ENCODE results near the gene ELMO1.

The ELMO1 gene

GRCh38 chr7:36900988-36901710, 547.5 kb downstream of the ELMO1 start:
- Mint-ChIP-seq H3K27ac (no peak overlapping the region), H3K27me3 (no peaks in the 10 kb centered on the region), H3K4me3 (no peak overlapping the region), H3K4me1 (peaks cover 25% of the 10 kb centered on the region), H3K36me3 (peaks cover 38% of the 10 kb centered on the region), H3K9me3 (peaks cover 7% of the 10 kb centered on the region)

GRCh38 chr7:36898186-36898585, 550.5 kb downstream of the ELMO1 start:
- H3K4me1 Mint-ChIP-seq = peaks cover 26% of the 10 kb centered on the region
- no peak overlapping the region for H3K4me3 Mint-ChIP-seq
- no peak overlapping the region for H3K27ac Mint-ChIP-seq
- no peaks in the 10 kb centered on the region for H3K27me3 Mint-ChIP-seq
- peaks cover 5% of the 10 kb centered on the region for H3K9me3 Mint-ChIP-seq
- H3K36me3 Mint-ChIP-seq = peaks cover 40% of the 10 kb centered on the region

- peaks cover 38% of the 10 kb centered on the region for H3K36me3 Mint-ChIP-seq
- no peak overlapping the region for H3K4me3 Mint-ChIP-seq
- H3K27me3 Mint-ChIP-seq = no peaks in the 10 kb centered on the region
- no peak overlapping the region for H3K27ac Mint-ChIP-seq
- peaks cover 21% of the 10 kb centered on the region for H3K4me1 Mint-ChIP-seq
- H3K9me3 Mint-ChIP-seq = no peaks in the 10 kb centered on the region
Observed at GRCh38 chr7:36896956-36897590, 551.6 kb downstream of the ELMO1 start.

- H3K4me3 Mint-ChIP-seq = no peak overlapping the region
- no peaks in the 10 kb centered on the region for H3K27me3 Mint-ChIP-seq
- H3K36me3 Mint-ChIP-seq = peaks cover 37% of the 10 kb centered on the region
- H3K27ac Mint-ChIP-seq = no peak overlapping the region
- peaks cover 21% of the 10 kb centered on the region for H3K4me1 Mint-ChIP-seq
- H3K9me3 Mint-ChIP-seq = no peaks in the 10 kb centered on the region
Observed at GRCh38 chr7:36896418-36896817, 552.2 kb downstream of the ELMO1 start.

DNA sequence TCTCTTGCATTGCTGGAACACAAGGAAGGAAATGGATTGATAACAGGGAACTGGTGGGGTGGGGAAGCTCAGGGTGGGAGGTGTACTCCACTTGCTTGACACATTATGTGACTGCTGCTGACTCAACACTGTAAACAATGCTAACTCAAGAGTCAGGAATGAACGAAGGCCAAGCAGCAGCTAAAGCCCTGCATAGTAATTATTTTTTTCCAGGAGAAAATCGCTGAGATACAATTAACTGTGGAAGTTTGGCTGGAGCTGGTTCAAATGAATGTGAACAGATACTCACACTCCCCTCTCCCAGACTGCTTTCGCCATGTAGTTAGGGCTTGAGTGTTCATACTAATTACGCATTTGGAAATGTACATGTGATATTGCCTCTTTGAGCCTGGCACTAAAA, 553.5 kb downstream of the ELMO1 start:
- peaks cover 40% of the 10 kb centered on the region for H3K36me3 Mint-ChIP-seq

GRCh38 chr7:36894190-36894589, 554.5 kb downstream of the ELMO1 start:
- Mint-ChIP-seq H3K4me3 (no peak overlapping the region), H3K27me3 (no peaks in the 10 kb centered on the region), H3K9me3 (no peaks in the 10 kb centered on the region), H3K36me3 (peaks cover 42% of the 10 kb centered on the region), H3K27ac (no peak overlapping the region), H3K4me1 (peaks cover 19% of the 10 kb centered on the region)

More for the DNA sequence above, 553.5 kb downstream of the ELMO1 start:
- Mint-ChIP-seq H3K9me3 (no peaks in the 10 kb centered on the region), H3K4me1 (peaks cover 21% of the 10 kb centered on the region), H3K27ac (no peak overlapping the region), H3K4me3 (no peak overlapping the region), H3K27me3 (no peaks in the 10 kb centered on the region)

- Mint-ChIP-seq H3K4me1 (peaks cover 5% of the 10 kb centered on the region), H3K27me3 (no peaks in the 10 kb centered on the region), H3K9me3 (no peaks in the 10 kb centered on the region), H3K27ac (no peak overlapping the region), H3K36me3 (peaks cover 41% of the 10 kb centered on the region), H3K4me3 (no peak overlapping the region)
Observed at GRCh38 chr7:36889182-36889581, 559.5 kb downstream of the ELMO1 start.

- H3K27me3 Mint-ChIP-seq = no peaks in the 10 kb centered on the region
- no peaks in the 10 kb centered on the region for H3K4me1 Mint-ChIP-seq
- H3K9me3 Mint-ChIP-seq = no peaks in the 10 kb centered on the region
- peaks cover 39% of the 10 kb centered on the region for H3K36me3 Mint-ChIP-seq
- H3K27ac Mint-ChIP-seq = no peak overlapping the region
- H3K4me3 Mint-ChIP-seq = no peak overlapping the region
Observed at GRCh38 chr7:36887969-36888368, 560.7 kb downstream of the ELMO1 start.

DNA sequence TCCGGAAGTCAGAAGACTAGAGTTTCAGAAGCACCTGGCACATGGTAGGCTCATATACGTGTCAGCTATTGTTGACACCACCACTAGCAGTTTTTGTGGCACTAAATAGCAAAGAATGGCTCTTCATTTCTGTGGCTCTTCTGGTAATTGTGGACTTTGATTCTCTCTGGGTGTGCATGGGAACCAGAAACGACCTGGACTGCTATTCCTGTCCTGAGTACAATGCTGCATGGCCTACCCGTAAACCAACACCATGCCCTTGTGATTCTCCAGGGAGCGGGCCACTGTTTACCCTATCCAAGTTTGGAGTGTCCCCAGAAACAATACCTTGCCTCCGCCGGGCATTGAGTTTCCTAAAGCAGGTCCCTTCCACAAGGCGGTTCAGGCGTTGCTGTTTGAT, 561.4 kb downstream of the ELMO1 start:
- no peaks in the 10 kb centered on the region for H3K9me3 Mint-ChIP-seq
- no peak overlapping the region for H3K4me3 Mint-ChIP-seq
- H3K27me3 Mint-ChIP-seq = no peaks in the 10 kb centered on the region
- peaks cover 36% of the 10 kb centered on the region for H3K36me3 Mint-ChIP-seq
- H3K4me1 Mint-ChIP-seq = no peaks in the 10 kb centered on the region
- no peak overlapping the region for H3K27ac Mint-ChIP-seq

DNA sequence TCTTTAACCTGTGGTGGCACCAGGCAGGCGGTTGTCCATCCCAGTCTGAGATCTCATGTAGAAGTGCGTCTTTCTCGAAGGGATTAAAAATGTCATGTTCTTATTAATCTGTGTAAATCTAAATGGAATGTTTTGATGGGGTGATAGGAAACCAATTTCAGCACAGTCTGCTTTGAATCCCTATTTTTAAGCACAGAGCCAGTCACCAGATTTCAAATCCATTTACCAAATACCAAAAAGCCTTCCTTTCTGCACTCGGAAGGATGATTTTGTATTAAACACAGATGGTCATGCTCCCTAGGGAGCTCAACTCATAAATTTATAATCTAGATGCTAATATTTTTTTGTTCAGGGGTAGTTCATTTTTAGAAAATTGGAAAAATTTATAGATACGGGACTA, 563.8 kb downstream of the ELMO1 start:
- Mint-ChIP-seq H3K9me3 (no peaks in the 10 kb centered on the region), H3K36me3 (peaks cover 42% of the 10 kb centered on the region), H3K27ac (no peak overlapping the region), H3K4me3 (no peak overlapping the region), H3K4me1 (no peaks in the 10 kb centered on the region), H3K27me3 (no peaks in the 10 kb centered on the region)

DNA sequence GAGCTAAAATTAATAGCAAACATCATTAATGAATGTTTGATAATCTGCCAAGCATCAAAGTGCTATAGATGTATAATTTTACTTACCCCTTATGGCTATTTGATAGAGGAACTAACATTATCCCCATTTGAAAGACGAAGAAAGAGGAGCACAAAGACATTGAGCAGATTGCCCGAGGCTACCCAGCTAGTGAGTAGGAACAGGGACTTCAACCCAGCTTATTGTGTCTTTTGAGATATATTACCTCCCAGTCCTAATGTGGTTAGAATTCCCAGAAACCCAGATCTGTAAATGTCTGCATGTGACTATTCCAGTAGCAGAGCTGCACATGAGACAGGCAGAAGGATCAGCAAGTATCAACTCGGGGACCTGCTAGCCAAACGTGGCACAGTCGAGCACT, 564.3 kb downstream of the ELMO1 start:
- Mint-ChIP-seq H3K9me3 (no peaks in the 10 kb centered on the region), H3K27me3 (no peaks in the 10 kb centered on the region), H3K27ac (no peak overlapping the region), H3K4me3 (no peak overlapping the region), H3K4me1 (no peaks in the 10 kb centered on the region), H3K36me3 (peaks cover 43% of the 10 kb centered on the region)

- Mint-ChIP-seq H3K27ac (peak overlapping the region; percentile 14), H3K4me1 (no peaks in the 10 kb centered on the region), H3K36me3 (peaks cover 46% of the 10 kb centered on the region), H3K4me3 (no peak overlapping the region), H3K27me3 (no peaks in the 10 kb centered on the region), H3K9me3 (no peaks in the 10 kb centered on the region)
Observed at GRCh38 chr7:36881233-36881874, 567.3 kb downstream of the ELMO1 start.

GRCh38 chr7:36880108-36880507, 568.6 kb downstream of the ELMO1 start:
- Mint-ChIP-seq H3K4me3 (no peak overlapping the region), H3K4me1 (no peaks in the 10 kb centered on the region), H3K27me3 (no peaks in the 10 kb centered on the region), H3K27ac (no peak overlapping the region), H3K36me3 (peaks cover 48% of the 10 kb centered on the region), H3K9me3 (no peaks in the 10 kb centered on the region)

- Mint-ChIP-seq H3K4me3 (no peak overlapping the region), H3K27me3 (no peaks in the 10 kb centered on the region), H3K9me3 (no peaks in the 10 kb centered on the region), H3K27ac (no peak overlapping the region), H3K36me3 (peaks cover 45% of the 10 kb centered on the region), H3K4me1 (no peaks in the 10 kb centered on the region)
Observed at GRCh38 chr7:36879021-36879420, 569.6 kb downstream of the ELMO1 start.

DNA sequence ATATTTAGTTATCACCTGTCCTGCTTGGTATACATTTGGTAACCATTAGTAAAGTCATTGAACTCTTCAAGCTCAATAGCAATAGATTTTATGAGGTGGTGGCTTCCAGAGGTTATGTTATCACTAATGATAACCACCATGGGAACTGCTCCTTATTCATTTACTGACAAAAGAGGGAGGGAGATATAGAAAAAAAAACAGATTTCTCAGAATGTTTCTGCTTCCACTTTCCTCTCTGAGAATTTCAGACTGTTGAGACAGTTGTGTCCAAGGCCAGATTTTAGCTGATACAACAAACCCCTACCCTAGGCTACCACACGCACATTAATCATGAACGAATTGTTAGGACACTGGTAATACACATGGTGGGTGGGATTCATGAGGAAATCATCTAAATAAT, 570.4 kb downstream of the ELMO1 start:
- no peaks in the 10 kb centered on the region for H3K4me1 Mint-ChIP-seq
- H3K27ac Mint-ChIP-seq = no peak overlapping the region
- no peaks in the 10 kb centered on the region for H3K27me3 Mint-ChIP-seq
- H3K9me3 Mint-ChIP-seq = no peaks in the 10 kb centered on the region
- H3K36me3 Mint-ChIP-seq = peaks cover 42% of the 10 kb centered on the region
- no peak overlapping the region for H3K4me3 Mint-ChIP-seq

- H3K4me1 Mint-ChIP-seq = no peaks in the 10 kb centered on the region
- no peaks in the 10 kb centered on the region for H3K9me3 Mint-ChIP-seq
- H3K27ac Mint-ChIP-seq = no peak overlapping the region
- peaks cover 36% of the 10 kb centered on the region for H3K36me3 Mint-ChIP-seq
- no peak overlapping the region for H3K4me3 Mint-ChIP-seq
- no peaks in the 10 kb centered on the region for H3K27me3 Mint-ChIP-seq
Observed at GRCh38 chr7:36875794-36876193, 572.9 kb downstream of the ELMO1 start.
